ENCODE results near the gene KCNK3.

- TF ChIP-seq CTCF (IDR thresholded peaks at IDR 0.05) (no peak), ZFX (IDR thresholded peaks at IDR 0.05; ENCODE audit: borderline replicate concordance) (no peak)
Measured at GRCh38 chr2:26653207-26654060, 39.1 kb upstream of the KCNK3 start.
